ENCODE results near the gene TMPRSS6.

GRCh38 chr22:37109242-37109917 is at the start of gene TMPRSS6:
- TF ChIP-seq, protein P1, sequence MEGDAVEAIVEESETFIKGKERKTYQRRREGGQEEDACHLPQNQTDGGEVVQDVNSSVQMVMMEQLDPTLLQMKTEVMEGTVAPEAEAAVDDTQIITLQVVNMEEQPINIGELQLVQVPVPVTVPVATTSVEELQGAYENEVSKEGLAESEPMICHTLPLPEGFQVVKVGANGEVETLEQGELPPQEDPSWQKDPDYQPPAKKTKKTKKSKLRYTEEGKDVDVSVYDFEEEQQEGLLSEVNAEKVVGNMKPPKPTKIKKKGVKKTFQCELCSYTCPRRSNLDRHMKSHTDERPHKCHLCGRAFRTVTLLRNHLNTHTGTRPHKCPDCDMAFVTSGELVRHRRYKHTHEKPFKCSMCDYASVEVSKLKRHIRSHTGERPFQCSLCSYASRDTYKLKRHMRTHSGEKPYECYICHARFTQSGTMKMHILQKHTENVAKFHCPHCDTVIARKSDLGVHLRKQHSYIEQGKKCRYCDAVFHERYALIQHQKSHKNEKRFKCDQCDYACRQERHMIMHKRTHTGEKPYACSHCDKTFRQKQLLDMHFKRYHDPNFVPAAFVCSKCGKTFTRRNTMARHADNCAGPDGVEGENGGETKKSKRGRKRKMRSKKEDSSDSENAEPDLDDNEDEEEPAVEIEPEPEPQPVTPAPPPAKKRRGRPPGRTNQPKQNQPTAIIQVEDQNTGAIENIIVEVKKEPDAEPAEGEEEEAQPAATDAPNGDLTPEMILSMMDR (IDR thresholded peaks at IDR 0.05), result no peak
- TF ChIP-seq POLR2A (IDR thresholded peaks at IDR 0.05), result no peak

All from testis (tissue), 2 donors.